GM13976 (cell line): ENCODE measurements around the gene ATP6V1F.

ENCODE experiments used
- DNase-seq: peaks from one replicate; pipeline ENCODE4 v3.0.0; 2012; ENCODE audit warnings: low spot score
- in situ Hi-C: fragments of 300-500 bp; cut with MboI; formaldehyde crosslinking; loops from one replicate; pipeline ENCODE4 v1.12.0; 2022; ENCODE audit warnings: low sequenced_read_pairs, mixed read lengths, inconsistent platforms; ENCODE audit not compliant: unreplicated experiment
- TF ChIP-seq, protein P1 (sequence below): IDR thresholded peaks from 2 replicates; pipeline ENCODE4 v1.5.1; 2012; ENCODE audit warnings: borderline replicate concordance, mild to moderate bottlenecking; ENCODE audit not compliant: insufficient read depth; ENCODE audit errors: extremely low read depth, missing control alignments, control extremely low read depth

Gene ATP6V1F

DNA sequence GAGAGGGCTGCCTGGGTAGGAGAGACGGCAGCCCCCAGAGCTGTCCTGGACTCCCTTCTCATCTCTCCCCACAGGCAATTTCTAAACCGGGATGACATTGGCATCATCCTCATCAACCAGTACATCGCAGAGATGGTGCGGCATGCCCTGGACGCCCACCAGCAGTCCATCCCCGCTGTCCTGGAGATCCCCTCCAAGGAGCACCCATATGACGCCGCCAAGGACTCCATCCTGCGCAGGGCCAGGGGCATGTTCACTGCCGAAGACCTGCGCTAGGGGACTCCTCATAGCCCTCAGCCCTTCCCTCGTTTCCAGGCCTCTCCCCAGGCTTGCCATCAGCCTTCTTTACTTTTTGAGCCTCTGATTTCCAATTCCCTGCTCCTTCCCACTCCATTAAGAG, 2.6 kb downstream of the ATP6V1F start:
- in situ Hi-C loops, result no loop called here
- TF ChIP-seq, protein P1, sequence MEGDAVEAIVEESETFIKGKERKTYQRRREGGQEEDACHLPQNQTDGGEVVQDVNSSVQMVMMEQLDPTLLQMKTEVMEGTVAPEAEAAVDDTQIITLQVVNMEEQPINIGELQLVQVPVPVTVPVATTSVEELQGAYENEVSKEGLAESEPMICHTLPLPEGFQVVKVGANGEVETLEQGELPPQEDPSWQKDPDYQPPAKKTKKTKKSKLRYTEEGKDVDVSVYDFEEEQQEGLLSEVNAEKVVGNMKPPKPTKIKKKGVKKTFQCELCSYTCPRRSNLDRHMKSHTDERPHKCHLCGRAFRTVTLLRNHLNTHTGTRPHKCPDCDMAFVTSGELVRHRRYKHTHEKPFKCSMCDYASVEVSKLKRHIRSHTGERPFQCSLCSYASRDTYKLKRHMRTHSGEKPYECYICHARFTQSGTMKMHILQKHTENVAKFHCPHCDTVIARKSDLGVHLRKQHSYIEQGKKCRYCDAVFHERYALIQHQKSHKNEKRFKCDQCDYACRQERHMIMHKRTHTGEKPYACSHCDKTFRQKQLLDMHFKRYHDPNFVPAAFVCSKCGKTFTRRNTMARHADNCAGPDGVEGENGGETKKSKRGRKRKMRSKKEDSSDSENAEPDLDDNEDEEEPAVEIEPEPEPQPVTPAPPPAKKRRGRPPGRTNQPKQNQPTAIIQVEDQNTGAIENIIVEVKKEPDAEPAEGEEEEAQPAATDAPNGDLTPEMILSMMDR, result no peak
- no peak for DNase-seq

DNA sequence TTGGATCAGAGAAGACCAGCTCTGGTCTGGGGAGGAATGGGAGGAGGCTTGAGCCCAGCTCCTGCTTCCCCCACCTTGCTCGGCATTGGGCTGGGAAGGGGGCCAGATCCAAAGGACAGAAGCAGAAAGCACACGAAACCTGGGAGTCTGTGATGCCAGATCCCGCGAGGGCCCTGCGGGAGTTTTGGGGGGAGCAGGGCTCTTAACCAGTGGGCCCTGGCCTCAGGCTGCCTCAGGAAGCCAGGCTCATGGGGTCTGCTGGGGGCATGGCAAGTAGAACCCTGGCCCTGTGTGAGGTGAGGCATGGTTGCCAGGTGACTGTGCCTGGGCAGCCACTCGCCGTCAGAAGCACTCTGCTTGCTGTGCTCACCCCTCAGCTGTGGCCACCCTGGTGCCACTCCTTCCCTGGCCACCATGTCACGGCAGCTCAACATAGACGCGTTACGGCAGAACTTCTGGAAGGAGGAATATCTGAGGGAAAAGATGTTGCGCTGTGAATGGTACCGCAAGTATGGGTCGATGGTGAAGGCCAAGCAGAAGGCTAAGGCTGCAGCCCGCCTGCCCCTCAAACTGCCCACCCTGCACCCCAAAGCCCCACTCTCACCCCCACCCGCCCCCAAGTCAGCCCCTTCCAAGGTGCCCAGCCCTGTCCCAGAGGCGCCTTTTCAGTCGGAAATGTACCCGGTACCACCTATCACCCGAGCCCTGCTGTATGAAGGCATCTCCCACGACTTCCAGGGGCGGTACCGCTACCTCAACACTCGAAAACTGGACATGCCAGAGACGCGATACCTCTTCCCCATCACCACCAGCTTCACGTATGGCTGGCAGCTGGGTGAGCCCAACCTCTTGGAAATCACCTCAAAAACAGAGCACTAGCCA, 3.6 kb downstream of the ATP6V1F start:
- no peak for DNase-seq
- in situ Hi-C loops, result no loop called here
- TF ChIP-seq, protein P1, result no peak

DNA sequence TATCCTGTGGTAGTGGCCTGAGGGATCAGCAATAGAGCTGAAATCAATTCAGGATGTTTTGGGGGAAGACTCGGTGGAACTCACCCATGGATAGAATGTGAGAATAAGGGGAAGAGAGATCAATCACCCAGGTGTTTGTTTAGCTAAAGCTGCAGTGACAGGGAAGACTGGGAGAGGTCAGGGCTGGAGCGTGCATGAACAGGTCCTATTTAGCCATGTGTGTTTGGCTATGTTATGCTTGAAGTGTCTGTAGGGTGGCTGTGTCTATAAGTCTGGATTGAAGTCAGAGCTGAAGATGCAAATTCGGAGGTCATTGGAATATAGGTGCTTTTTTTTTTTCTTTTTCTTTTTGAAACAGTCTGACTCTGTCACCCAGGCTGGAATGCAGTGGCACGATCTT, 4.6 kb downstream of the ATP6V1F start:
- no peak for DNase-seq
- in situ Hi-C loops, result no loop called here

DNA sequence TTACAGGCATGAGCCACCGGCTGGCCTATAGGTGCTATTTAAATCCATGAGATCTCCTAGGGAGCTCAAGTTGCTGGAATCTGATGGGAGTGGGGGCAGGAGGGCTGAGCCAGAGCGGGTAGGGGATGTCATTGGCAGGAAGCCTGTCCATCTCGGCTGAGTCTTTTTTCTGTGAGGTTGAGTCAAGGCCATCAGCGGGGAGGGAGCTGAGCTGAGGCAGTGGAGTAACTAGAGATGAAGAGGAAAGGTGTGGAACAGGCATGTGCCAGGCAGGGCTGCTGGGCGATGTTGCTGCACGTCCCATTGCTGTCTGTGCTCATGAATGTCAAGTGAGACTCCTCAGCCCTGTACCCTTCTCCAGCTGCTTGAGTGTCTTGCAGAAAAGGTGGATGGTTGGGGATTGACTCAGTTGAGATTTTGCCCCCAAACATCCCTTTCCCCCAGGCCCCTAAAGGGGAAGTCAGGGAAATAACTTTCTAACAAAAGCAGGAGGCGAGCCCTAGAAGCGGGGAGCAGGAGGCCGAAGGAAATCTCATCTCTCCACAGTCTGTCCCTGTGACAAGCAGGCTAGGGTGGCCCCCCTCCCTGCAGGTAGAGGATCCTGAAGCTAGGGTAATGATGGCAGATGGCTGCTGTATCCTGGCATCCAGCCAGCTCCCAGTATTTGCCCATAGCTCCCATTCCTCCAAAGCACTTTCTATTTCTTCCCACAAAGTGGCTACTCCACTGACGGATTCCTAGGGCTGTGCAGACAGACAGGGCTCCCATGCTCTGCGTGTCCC, 5.4 kb downstream of the ATP6V1F start:
- TF ChIP-seq, protein P1, result no peak
- DNase-seq, result no peak
- in situ Hi-C loops, result no loop called here

More for the DNA sequence above, 4.6 kb downstream of the ATP6V1F start:
- TF ChIP-seq, protein P1, result no peak

DNA sequence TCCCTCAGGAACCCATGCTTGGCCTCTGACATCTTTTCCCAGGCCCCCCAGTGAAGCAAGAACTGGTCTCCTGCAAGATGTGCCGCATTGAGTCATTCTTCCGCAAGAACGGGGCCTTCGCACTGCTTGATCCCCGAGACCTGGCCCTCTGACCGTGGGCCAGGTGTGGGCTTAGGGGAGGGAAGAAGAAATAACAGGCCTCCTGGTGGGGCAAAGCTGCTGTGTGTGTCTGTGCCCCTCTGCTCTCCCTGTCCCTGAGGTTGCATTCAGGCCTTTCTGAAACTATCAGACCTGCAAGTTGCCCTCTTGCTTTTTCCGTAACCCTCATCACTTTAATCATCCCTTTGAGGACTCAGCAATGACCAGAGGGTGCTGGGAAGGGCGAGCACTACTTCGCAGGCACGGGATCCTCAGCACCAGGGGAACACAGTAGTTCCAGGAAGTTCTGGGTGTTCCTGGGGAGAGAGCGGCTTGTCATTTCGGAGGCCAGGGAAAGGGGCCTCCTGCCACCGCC, 6.0 kb downstream of the ATP6V1F start:
- no peak for DNase-seq
- in situ Hi-C loops, result no loop called here
- TF ChIP-seq, protein P1, result no peak

DNA sequence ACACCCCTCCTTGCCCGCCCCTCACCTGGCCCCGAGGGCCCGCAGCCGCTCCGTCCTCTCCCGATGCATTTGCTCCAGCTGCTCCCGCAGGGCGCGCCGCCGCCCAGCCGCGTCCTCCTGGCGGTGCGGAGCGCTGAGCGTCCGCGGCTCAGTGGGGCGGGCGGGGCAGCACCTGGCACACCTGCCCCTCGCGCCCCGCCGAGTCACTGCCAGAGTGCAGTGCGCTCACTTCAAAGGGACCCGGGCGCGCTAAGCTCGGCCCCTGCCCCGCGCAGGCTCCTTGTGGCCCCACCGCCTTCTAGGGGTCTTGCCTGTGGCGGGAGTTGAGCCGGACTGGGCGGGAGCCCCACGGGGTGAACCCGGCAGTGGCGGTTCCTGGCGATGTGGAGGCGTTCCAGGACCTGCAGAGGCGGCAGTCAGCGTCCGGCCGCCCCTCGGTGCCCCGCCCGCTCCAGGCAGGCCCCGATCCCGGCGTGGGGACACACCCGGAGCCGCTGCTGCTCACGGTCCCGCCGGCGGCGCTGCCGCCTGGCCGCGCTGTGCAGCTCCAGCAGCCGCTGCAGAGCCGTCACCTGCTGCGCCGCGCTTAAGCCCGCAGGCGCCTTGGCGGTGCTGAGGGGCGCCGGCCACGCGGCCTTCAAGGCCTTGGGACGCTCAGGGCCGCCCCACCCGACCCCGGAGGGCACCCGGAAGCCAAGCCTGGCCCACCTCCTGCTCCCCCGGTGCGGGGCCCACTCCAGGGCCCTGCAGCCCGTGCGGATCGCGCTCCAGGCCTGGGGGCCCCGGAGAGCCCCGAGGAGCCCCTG, 6.7 kb downstream of the ATP6V1F start:
- TF ChIP-seq, protein P1, result no peak
- in situ Hi-C loops, result no loop called here
- peak; percentile 81 for DNase-seq
